GM12878 (cell line): ENCODE results near the gene LYZL1. TPM values are rescaled to one million over a fixed set of nuclear protein-coding genes. Genes with fewer than 3 reads are reported as not detected.
"Not testable (repeated sequence)": the region's sequence is repeated elsewhere in the genome, so short reads cannot be mapped to it uniquely, and the experiment has no call there.

Experiments used
- ATAC-seq: fragments of 200-7000 bp; cut with Tn5 transposase; 3 replicates; pipeline ENCODE4 v1.9.1; 2020; ENCODE audit warnings: mild to moderate bottlenecking, moderate library complexity
- Bru-seq: library from RNA; stranded (reverse); fragments of 400-500 nt; gene quantifications from one replicate; lab custom pipeline; 2021; lab: Mats Ljungman, UMichigan
- BruChase-seq, 2 experiments: library from RNA; stranded (reverse); fragments of 400-500 nt; gene quantifications; one replicate each; lab custom pipeline; 2021; lab: Mats Ljungman, UMichigan
- BruUV-seq: library from RNA; stranded (reverse); fragments of 400-500 nt; replicated peaks from 2 replicates; lab custom pipeline; 2021; lab: Mats Ljungman, UMichigan
- CTCF ChIA-PET: fragments of 300-600 bp; sonication (Branson Sonifier 250); formaldehyde crosslinking; extraction: SDS; loops from one replicate; lab custom pipeline; 2021; ENCODE audit warnings: inconsistent platforms; lab: Yijun Ruan, JAX
- POLR2A ChIA-PET: fragments of 350-600 bp; formaldehyde crosslinking; extraction: SDS; loops from one replicate; lab custom pipeline; 2021; ENCODE audit warnings: inconsistent platforms; lab: Charles Lee
- RAD21 ChIA-PET: fragments of 300-600 bp; sonication (Branson Sonifier 250); formaldehyde crosslinking; loops from one replicate; lab custom pipeline; 2023; ENCODE audit warnings: antibody characterized with exemption; ENCODE audit not compliant: unreplicated experiment; lab: Charles Lee
- SMC1A ChIA-PET: fragments of 300-600 bp; sonication (Branson Sonifier 250); formaldehyde crosslinking; loops from one replicate; lab custom pipeline; 2023; ENCODE audit not compliant: unreplicated experiment, uncharacterized antibody; lab: Charles Lee
- DNase-seq: peaks from one replicate; pipeline ENCODE4 v3.0.0-alpha.2; 2011; ENCODE audit warnings: low read depth, low spot score
- FAIRE-seq: peaks from 3 replicates; lab custom pipeline; 2011; peaks lifted over from hg19 to GRCh38; lab: Jason Lieb, UNC
- H2AFZ ChIP-seq: 2 replicates; pipeline ENCODE4 v1.6.0; 2011; ENCODE audit warnings: low read depth, low read length, control low read depth; ENCODE audit not compliant: control insufficient read depth
- H3K27ac ChIP-seq: 2 replicates; pipeline ENCODE4 v1.5.1; 2011; ENCODE audit warnings: control low read depth; ENCODE audit not compliant: control insufficient read depth, insufficient read depth
- H3K27me3 ChIP-seq, 2 experiments: replicated peaks in 1 of 2; 2 replicates each; pipeline versions ENCODE4 v1.6.0 to v1.6.1; 2011; ENCODE audit warnings: low read length in 1 of 2; ENCODE audit not compliant: control insufficient read depth in 2 of 2, insufficient read depth in 2 of 2
- H3K36me3 ChIP-seq, 2 experiments: 2 replicates each; pipeline ENCODE4 v1.5.1; 2011; ENCODE audit warnings: low read length in 1 of 2; ENCODE audit not compliant: control insufficient read depth in 2 of 2, insufficient read depth in 2 of 2
- H3K4me1 ChIP-seq: 2 replicates; pipeline ENCODE4 v1.6.1; 2011; ENCODE audit warnings: mild to moderate bottlenecking, low read length, moderate library complexity, mixed read lengths; ENCODE audit not compliant: control insufficient read depth, insufficient read depth
- H3K4me2 ChIP-seq: 2 replicates; pipeline ENCODE4 v1.6.0; 2011; ENCODE audit warnings: control low read depth; ENCODE audit not compliant: control insufficient read depth, insufficient read depth
- H3K4me3 ChIP-seq: fragments of 200-600 bp; sonication (generic); 2 replicates; pipeline ENCODE4 v1.5.1; 2016
- H3K79me2 ChIP-seq: 2 replicates; pipeline ENCODE4 v1.6.0; 2011; ENCODE audit warnings: low read length; ENCODE audit not compliant: control insufficient read depth, insufficient read depth
- H3K9ac ChIP-seq: 2 replicates; pipeline ENCODE4 v1.8.0; 2011; ENCODE audit warnings: low read length, control low read depth, mixed read lengths; ENCODE audit not compliant: control insufficient read depth, insufficient read depth
- H3K9me3 ChIP-seq: replicated peaks from 3 replicates; pipeline ENCODE4 v1.5.1; 2011; ENCODE audit warnings: mild to moderate bottlenecking, low read length; ENCODE audit not compliant: control insufficient read depth, insufficient read depth
- H4K20me1 ChIP-seq: 2 replicates; pipeline ENCODE4 v1.6.0; 2011; ENCODE audit not compliant: control insufficient read depth, insufficient read depth
- WGBS: methylation state at CpG from one replicate; pipeline ENCODE4 v1.1.6; 2016; ENCODE audit warnings: low lambda C conversion rate; ENCODE audit not compliant: insufficient replicate concordance, insufficient coverage; ENCODE audit errors: missing lambda C conversion rate; 5-methylcytosine and 5-hydroxymethylcytosine counted together
- in situ Hi-C: fragments of 300-500 bp; cut with MboI; formaldehyde crosslinking; loops from 9 replicates; pipeline ENCODE4 v1.14.3; 2018; ENCODE audit warnings: mixed read lengths
- intact Hi-C: fragments of 100-400 bp; cut with micrococcal nuclease; formaldehyde crosslinking; loops from one replicate; pipeline ENCODE4 v1.14.2; 2022; ENCODE audit not compliant: unreplicated experiment
- long read RNA-seq, 2 experiments: library from polyadenylated mRNA; unstranded; transcript quantifications; one replicate each; pipeline ENCODE4 v2.0.0, GENCODE V29; 2019 to 2020
- polyA minus RNA-seq, 3 experiments: library from RNA; depleted of rRNA, polyadenylated mRNA; stranded (reverse); fragments of >200 nt; gene quantifications; 2 replicates each; pipeline ENCODE4 v1.2.3, GENCODE V29; 2011
- polyA plus RNA-seq, 11 experiments: library from polyadenylated mRNA; depleted of rRNA in 4 of 11; unstranded in 6 of 11; stranded (reverse) in 5 of 11; fragments of >200 nt; fragmentation: Nextera tagmentation in 4 of 11; fragmentation: Illumina TruSeq in 1 of 11; extraction: Ambion mirVana in 4 of 11; extraction: Trizol in 1 of 11; gene quantifications; 1 replicate in 1 of 11; 2 replicates in 10 of 11; pipeline versions ENCODE4 v1.2.1 to v1.2.3, GENCODE V29; 2011 to 2016; ENCODE audit warnings: inconsistent platforms in 2 of 11, missing spikeins in 2 of 11, low read depth in 1 of 11
- total RNA-seq, 4 experiments: library from RNA; depleted of rRNA in 3 of 4; stranded (reverse); fragments of >200 nt in 3 of 4; fragmentation: Illumina TruSeq in 1 of 4; extraction: Trizol in 1 of 4; gene quantifications; 2 replicates each; pipeline versions ENCODE4 v1.2.1 to v1.2.3, GENCODE V29; 2013 to 2021

The LYZL1 gene
- total RNA-seq (2013; cell fraction: nucleolus; rRNA removed): not detected in 2 replicates
- total RNA-seq (2014; rRNA removed) (not detected in 2 replicates), total RNA-seq (2014; rRNA removed; fragmentation: Illumina TruSeq; extraction: Trizol) (not detected in 2 replicates), total RNA-seq (2021) (not detected in 2 replicates), polyA plus RNA-seq (2011; rRNA removed) (not detected in 2 replicates), polyA plus RNA-seq (2014; fragmentation: Illumina TruSeq; extraction: Trizol) (not detected in 2 replicates), polyA plus RNA-seq (2014; fragmentation: Nextera tagmentation; extraction: Ambion mirVana) (not detected), polyA plus RNA-seq (2014; rRNA removed) (not detected in 2 replicates), polyA plus RNA-seq (2016; fragmentation: Nextera tagmentation; extraction: Ambion mirVana) (not detected), polyA minus RNA-seq (2011; rRNA and poly(A)+ RNA removed) (not detected in 2 replicates), Bru-seq, nascent RNA (not detected), BruChase-seq, experiment 1, labeled RNA remaining after a 6-hour chase (not detected), BruChase-seq, experiment 2, labeled RNA remaining after a 2-hour chase (not detected)
- not detected for polyA plus RNA-seq (2011; ENCODE audit: low read depth)
- not detected in 2 replicates for polyA plus RNA-seq (2011; cell fraction: cytosol; rRNA removed)
- not detected in 2 replicates for polyA plus RNA-seq (2011; cell fraction: nucleus; rRNA removed)
- polyA plus RNA-seq (2012): not detected in 2 replicates
- not detected in 2 replicates for polyA minus RNA-seq (2011; cell fraction: cytosol; rRNA and poly(A)+ RNA removed)
- not detected in 2 replicates for polyA minus RNA-seq (2011; cell fraction: nucleus; rRNA and poly(A)+ RNA removed)
- long read RNA-seq, experiment 1: 0 reads
- long read RNA-seq, experiment 2: 0 reads

- H4K20me1 ChIP-seq, ATAC-seq, SMC1A ChIA-PET, H3K4me1 ChIP-seq, H3K36me3 ChIP-seq, in situ Hi-C loops, H3K27ac ChIP-seq, H3K4me2 ChIP-seq, H3K9me3 ChIP-seq, H3K27me3 ChIP-seq, RAD21 ChIA-PET, H2AFZ ChIP-seq, H3K9ac ChIP-seq, FAIRE-seq, H3K4me3 ChIP-seq, intact Hi-C loops, POLR2A ChIA-PET, BruUV-seq, DNase-seq, H3K79me2 ChIP-seq: not testable (repeated sequence)
- CTCF ChIA-PET: interaction anchor here (0.7 kb wide), 1 partner anchor 160 kb away, joined by 3 read pairs; no protein-coding TSS in a partner anchor
- 64% methylated on average over 6 of the region's 6 CpGs for WGBS
Measured at GRCh38 chr10:29288906-29289305, at the start of gene LYZL1. Gene LYZL1, plus strand, starts transcription at chr10:29289070. Its CDS starts 2,798 bp downstream, at chr10:29291868.
